Tongue (tissue), 3 donors: ENCODE measurements around the gene DNM1L. TPM values are rescaled to one million over a fixed set of nuclear protein-coding genes. Genes with fewer than 3 reads are reported as not detected.

Experiments used
- DNase-seq: peaks from one replicate; pipeline ENCODE4 v3.0.0-alpha.2; 2015
- small RNA-seq: library from RNA; depleted of rRNA; stranded (forward); fragments of <200 nt; gene quantifications from one replicate; pipeline ENCODE3, GENCODE V24; 2014; ENCODE audit warnings: low replicate concordance
- total RNA-seq: library from RNA; depleted of rRNA; stranded (reverse); fragments of >200 nt; gene quantifications from one replicate; pipeline ENCODE4 v1.2.3, GENCODE V29; 2014

The DNM1L gene
- total RNA-seq, 1 donor from 2014 or later: 84.6 TPM

DNA sequence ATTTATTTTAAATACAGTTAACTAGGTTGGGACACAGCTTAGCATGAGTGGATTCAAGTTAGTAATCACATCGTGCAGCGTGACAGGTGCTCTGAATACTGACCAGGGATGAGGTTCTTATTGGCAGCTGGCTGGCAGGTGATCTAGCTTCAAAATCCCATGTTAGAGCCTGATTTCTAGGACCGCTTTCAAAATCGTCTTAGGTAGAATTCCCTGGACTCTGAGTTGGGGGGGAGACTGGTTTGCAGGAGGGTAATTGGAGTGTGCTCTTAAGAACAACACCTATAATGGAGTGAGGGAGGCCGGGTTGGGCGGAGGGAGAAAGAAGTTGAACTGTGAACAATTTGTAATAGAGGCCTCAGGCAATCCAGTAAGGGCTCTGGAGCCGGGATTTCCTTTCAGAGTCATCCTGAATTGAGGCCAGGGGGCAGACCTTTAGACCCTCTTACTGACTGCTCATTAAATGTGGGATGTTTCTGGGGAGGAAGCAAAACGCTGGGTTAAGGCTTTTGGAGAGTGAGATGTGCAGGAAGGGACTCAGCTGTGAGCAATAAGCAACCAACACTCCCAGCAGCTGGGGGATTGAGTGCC is 77.5 kb downstream of the DNM1L start:
- DNase-seq: peak; percentile 7

DNA sequence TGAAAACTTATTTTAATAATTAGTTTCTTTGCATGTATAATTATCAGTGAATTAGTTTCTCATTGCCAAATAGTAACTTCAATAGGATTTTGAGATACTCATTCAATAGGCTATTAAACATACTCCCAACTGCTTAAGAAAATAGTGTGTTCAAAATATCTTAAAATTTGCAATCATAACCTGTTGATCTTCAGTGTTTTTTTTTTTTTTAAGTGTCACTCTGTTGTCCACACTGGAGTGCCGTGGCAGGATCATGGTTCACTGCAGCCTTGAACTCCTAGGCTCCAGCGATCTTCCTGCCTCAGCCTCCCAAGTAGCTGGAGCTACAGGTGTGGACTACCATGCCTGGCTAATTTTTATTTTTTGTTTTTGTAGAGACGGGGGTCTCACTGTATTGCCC is 78.1 kb downstream of the DNM1L start:
- DNase-seq: no peak

DNA sequence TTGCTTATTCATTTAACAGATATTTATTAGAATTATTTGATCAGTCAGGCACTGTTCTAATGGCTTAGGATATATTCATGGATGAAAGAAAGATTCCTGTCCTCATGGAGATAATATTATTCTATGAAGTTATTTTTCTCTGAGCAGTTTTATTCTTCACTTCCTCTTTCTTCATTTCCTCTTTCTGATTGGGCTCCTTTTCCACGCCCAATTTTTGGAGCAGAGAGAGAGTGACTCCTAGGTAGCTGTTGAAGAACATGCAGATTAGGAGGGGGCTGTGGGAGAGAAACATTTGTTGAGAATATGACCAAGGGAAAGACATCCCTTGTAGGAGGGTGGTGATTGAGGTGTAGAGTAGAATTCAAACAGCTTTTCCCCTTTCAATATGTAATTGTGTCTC is 82.6 kb downstream of the DNM1L start:
- DNase-seq: no peak

DNA sequence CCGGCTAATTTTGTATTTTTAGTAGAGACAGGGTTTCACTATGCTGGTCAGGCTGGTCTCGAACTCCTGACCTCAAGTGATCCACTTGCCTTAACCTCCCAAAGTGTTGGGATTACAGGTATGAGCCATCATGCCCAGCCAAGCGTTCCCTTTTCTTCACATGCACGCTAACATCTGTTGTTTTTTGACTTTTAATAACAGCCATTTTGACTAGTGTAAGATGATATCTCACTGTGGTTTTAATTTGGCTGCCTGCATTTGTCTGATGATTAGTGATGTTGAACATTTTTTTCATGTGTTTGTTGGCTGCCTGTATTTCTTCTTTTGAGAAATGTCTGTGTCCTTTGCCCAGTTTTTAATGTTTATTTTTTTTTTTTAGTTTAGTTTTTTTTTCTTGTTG is 86.8 kb downstream of the DNM1L start:
- no peak for DNase-seq

DNA sequence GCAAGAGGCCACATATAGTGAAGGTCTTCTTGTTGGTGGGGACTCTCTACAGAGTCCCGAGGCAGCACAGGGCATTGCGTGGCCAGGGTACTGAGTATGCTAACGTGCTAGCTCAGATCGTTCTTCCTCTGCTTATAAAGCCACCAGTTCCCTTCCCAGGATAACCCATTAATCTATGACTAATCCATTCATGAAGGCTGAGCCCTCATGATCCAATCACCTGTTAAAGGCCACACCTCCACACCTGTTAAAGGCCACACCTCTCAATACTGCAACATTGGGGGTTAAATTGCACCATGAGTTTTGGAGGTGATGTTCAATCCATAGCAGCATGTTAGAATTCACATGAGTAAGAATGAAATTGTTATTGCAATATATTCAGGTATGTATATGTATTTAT is 89.4 kb downstream of the DNM1L start:
- no peak for DNase-seq

DNA sequence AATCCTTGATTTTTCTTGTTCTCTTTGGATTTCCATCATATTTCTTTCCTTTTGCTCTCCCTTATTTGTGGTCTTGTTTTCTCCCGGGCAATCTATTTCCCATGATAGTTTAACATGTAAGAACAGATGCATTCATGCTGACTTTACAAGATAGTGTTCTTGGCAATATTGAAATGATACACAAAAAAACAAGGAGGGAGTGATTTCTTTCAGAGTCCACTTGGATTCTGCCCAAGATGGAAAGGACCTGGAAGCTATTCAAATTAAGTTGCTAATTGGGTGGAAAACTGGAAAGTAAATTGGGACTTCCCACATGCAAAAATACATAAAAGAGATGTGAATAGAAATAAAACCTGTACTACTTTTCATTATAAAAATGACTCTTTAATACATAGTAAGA is 91.0 kb downstream of the DNM1L start:
- DNase-seq: no peak

DNA sequence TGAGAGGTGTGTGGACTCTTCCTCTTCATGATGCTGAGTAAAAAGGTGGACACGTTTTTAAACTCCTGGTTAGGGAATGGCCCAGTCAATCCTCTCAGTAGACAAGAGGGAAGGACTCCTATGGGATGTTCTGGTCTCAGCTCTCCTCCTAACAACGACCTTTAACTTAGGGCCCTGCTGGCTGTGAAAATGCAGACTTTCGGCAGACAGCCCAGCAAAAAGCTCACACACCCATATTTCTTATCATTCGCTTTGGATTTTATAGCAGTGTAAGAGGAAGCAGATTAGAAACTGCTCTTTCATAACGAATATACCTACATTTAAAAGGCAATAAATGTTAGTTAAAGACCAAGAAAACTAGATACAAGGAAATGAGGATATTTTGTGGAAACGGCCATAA is 94.6 kb downstream of the DNM1L start:
- no peak for DNase-seq

DNA sequence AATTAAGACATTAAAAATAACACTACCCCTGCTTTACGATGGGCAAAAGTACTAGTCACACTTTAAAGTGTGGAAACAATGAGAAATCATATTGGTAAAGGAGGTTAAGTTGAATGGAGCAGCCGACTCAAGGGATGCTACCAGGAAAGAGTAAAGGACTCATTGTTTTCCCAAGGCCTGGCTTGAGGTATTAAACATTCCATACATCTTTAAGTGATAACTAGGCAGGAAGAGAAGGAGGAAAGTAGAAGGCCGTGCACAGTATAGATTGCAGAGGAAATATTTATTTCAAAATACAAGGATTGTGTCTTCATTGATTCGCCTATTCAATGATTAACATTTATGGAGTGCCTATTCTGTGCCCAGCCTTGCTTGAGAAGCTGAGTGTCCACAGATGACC is 97.2 kb downstream of the DNM1L start:
- no peak for DNase-seq

DNA sequence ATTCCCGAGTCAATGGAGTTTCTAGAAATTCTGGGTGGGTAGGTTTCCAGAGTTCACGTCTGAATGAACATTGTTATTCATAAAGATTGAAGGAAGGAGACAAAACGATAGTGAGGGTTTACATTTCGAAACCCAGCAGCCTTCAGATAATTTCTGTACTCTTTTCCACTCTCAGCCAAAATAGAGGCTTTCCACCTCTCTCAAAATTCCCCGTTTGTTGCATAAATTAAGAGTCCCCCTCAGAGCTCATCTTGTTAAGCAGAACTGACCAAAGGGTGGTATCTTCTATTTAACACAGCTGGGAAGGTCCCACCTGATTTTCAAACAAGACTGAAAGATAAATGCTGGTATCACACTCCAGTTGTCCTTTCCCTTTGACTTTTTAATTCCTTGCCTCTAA is 98.1 kb downstream of the DNM1L start:
- no peak for DNase-seq

DNA sequence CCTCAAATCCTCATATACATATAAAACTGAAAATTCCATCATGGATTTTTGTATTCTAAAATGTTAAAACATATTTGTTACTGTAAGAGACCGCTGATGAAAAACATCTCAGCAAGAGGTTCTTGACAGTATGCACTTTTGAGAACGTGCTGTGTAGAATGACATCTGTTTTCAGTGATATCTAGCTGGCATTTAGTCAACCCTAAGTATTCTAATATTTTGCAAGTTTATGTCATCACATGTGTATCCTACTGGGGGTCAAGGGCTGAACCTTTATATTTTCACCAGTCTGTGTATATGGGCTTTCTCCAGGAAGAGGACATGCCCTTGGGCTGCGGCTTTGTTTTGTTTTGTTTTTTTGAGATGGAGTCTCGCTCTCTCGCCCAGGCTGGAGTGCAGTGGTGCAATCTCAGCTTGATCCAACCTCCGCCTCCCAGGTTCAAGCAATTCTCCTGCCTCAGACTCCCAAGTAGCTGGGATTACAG is 98.6 kb downstream of the DNM1L start:
- no peak for DNase-seq

DNA sequence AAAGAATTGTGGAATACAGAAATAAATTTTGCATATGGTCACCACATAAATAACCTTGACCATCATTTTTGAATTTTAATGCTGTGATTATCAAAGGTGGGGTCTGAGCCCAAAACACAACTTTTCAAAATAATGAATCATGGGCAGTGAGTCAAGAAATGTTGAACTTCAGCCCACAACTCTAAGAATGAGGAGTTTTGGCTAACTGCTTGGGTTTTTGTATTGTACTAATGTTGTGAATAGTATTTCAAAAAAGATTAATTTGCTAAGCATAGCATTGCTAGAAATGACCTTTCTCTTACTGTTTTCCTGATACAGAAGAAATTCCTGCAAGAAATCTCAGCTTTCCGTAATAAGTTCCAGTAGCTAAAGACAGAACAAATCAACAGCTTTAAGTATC is 101.0 kb downstream of the DNM1L start:
- DNase-seq: no peak

DNA sequence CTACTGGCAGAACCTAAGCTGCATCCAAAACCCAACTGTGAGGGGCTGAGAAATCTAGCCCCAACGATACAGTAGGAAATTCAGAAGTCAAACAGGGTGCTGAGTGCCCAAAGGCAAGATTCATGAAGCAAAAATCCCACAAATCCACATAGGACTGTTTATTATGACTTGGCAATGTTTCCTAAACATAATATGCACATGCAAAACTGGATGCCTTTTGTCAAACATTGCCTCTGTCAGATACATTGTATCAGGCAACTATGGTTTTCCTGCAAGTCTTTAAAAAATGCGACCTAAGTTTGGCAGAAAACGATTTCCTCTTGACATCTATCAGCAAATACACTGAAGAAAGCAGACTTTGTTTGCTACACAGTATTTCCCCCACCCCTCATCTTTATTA is 103.9 kb downstream of the DNM1L start:
- no peak for DNase-seq

DNA sequence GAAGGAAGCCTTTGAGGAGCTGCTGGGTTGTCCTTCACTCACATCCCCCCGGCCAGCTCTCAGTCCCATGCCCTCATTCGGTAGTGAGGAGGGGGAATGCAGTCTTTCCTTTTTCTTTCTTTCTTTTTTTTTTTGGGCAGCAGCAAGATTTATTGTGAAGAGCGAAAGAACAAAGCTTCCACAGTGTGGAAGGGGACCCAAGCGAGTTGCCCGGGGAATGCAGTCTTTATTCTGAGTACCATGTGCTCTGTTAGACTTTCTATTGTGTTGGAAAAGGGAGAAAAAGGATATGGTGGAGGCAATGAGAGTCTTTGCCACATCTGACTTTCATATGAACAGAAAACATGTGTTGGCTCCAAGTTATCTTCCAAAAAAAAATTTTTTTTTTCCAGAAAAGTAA is 106.5 kb downstream of the DNM1L start:
- DNase-seq: no peak

DNA sequence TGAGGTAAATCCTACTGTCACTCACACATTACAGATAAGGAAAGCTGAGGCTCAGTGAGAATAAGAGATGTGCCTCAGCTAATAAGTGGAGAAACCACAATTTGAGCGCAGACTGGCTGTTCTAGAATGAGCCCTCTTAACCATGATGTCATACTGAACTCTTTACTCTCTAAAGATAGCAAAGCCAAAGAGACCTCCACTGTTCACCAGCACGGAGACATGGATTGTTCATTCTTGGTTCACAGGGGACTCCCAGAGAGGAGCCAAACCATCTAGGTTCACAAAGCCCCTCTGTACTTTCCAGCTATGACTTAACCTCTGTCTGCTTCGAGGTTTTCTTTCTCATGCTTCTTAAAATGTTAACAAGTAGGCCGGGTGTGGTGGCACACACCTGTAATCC is 109.3 kb downstream of the DNM1L start:
- DNase-seq: no peak

DNA sequence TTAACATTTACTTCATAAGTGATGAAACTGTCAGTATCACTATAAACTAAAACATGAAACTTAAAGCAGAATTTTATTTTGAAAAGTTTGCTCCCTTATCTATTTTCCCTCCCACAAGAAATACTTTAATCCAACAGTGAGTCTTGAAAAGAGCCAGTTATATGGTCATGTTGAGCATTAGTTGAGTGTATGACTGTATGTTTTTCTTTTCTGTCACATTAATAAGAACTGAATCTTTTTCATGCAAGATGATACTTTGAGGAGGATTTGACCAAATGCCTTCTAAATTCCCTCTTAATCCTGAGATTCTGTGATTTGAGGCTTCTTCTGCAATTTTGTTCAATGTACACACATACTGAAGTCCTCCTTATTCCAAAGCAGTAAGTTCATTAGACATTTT is 110.3 kb downstream of the DNM1L start:
- DNase-seq: no peak

DNA sequence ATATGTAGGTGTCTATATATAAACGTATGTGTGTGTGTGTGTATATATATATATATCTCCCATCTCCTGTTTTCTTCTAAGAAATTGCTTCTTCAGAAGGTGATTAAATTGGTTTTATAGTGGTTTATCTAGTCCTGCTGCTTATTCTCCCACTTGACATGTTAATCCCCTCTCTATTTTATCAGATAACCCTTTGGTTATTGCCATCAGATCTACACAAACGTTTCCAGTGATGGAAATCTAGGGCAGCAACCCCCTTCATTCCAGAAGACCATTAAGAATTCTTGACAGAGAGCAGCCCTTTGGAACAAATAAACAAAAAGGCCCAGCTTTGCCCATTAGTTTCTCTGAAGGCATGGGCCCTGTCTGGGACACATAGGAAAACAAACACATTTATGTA is 110.8 kb downstream of the DNM1L start:
- DNase-seq: no peak

DNA sequence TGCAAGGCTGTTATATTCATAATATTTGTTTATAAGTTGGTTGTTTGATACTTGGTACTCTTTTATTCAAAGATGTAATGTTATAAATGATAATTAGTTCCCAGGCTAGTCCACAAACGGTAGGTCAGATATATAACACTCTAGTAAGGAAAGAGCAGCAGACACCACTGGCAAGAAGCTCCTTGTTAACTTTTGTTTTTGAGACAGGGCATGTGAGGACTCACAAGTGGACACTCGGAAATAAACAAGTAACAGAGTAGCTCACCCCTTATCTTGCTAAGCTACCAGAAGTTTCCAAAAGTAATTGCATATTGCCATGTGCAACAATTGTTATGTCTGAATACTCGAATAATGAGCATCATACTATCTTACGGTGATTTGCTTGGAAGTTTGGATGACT is 115.2 kb downstream of the DNM1L start:
- DNase-seq: no peak

Small RNA genes within 50 kb of the gene (small RNA-seq; reads per million reads assigned to genes)
- not detected for gene RF00019

Other genes starting within 250 kb of the DNM1L start
- 29.8 TPM for gene YARS2, start 76.6 kb downstream of the DNM1L start, total RNA-seq
- gene PKP2, start 217.5 kb downstream of the DNM1L start, total RNA-seq: 8.8 TPM